RWPE2 (cell line): ENCODE data around the gene BAX.

Experiments used
- ATAC-seq: fragments of 200-7000 bp; cut with Tn5 transposase; 3 replicates; pipeline ENCODE4 v1.9.1; 2021; ENCODE audit warnings: low read depth
- DNase-seq: peaks from one replicate; pipeline ENCODE4 v3.0.0-alpha.2; 2020; ENCODE audit warnings: low spot score
- H3K27ac ChIP-seq: fragments of 450-650 bp; 2 replicates; pipeline ENCODE4 v1.5.1; 2017; ENCODE audit warnings: mild to moderate bottlenecking; ENCODE audit not compliant: poor library complexity, severe bottlenecking
- H3K27me3 ChIP-seq: fragments of 250-450 bp; sonication (Bioruptor Pico); 2 replicates; pipeline ENCODE4 v1.5.1; 2021; ENCODE audit warnings: mild to moderate bottlenecking, moderate library complexity; ENCODE audit not compliant: insufficient read depth, poor library complexity, severe bottlenecking
- H3K36me3 ChIP-seq: fragments of 250-450 bp; sonication (Bioruptor Pico); 2 replicates; pipeline ENCODE4 v1.5.1; 2020; ENCODE audit warnings: low read depth, mild to moderate bottlenecking, moderate library complexity
- H3K4me1 ChIP-seq: fragments of 250-450 bp; sonication (Bioruptor Pico); 2 replicates; pipeline ENCODE4 v1.5.1; 2021; ENCODE audit warnings: mild to moderate bottlenecking, moderate library complexity; ENCODE audit not compliant: insufficient read depth, poor library complexity, severe bottlenecking
- H3K4me3 ChIP-seq: fragments of 250-450 bp; sonication (Bioruptor Pico); 2 replicates; pipeline ENCODE4 v1.5.1; 2021; ENCODE audit warnings: mild to moderate bottlenecking, moderate library complexity; ENCODE audit not compliant: severe bottlenecking
- H3K9me3 ChIP-seq: fragments of 250-450 bp; sonication (Bioruptor Pico); 2 replicates; pipeline ENCODE4 v1.5.1; 2021; ENCODE audit warnings: mild to moderate bottlenecking, moderate library complexity; ENCODE audit not compliant: severe bottlenecking
- TF ChIP-seq, protein P1 (sequence below): fragments of 450-650 bp; IDR thresholded peaks from one replicate; pipeline ENCODE4 v1.5.1; 2017; ENCODE audit warnings: mild to moderate bottlenecking, moderate library complexity; ENCODE audit not compliant: poor library complexity, severe bottlenecking

BAX gene

GRCh38 chr19:49011194-49011593, 56.5 kb downstream of the BAX start:
- no peak overlapping the region for H3K27ac ChIP-seq
- H3K4me3 ChIP-seq = no peak overlapping the region
- DNase-seq = no peak
- H3K36me3 ChIP-seq = peaks cover 63% of the 10 kb centered on the region
- H3K4me1 ChIP-seq = no peaks in the 10 kb centered on the region
- TF ChIP-seq, protein P1, sequence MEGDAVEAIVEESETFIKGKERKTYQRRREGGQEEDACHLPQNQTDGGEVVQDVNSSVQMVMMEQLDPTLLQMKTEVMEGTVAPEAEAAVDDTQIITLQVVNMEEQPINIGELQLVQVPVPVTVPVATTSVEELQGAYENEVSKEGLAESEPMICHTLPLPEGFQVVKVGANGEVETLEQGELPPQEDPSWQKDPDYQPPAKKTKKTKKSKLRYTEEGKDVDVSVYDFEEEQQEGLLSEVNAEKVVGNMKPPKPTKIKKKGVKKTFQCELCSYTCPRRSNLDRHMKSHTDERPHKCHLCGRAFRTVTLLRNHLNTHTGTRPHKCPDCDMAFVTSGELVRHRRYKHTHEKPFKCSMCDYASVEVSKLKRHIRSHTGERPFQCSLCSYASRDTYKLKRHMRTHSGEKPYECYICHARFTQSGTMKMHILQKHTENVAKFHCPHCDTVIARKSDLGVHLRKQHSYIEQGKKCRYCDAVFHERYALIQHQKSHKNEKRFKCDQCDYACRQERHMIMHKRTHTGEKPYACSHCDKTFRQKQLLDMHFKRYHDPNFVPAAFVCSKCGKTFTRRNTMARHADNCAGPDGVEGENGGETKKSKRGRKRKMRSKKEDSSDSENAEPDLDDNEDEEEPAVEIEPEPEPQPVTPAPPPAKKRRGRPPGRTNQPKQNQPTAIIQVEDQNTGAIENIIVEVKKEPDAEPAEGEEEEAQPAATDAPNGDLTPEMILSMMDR = no peak
- ATAC-seq = no peak
- no peaks in the 10 kb centered on the region for H3K9me3 ChIP-seq
- H3K27me3 ChIP-seq = no peaks in the 10 kb centered on the region
